Left renal pelvis (tissue), 4 donors: ENCODE measurements around the gene TBC1D24. TPM values are rescaled to one million over a fixed set of nuclear protein-coding genes. Genes with fewer than 3 reads are reported as not detected.
"Not testable (repeated sequence)": the region's sequence is repeated elsewhere in the genome, so short reads cannot be mapped to it uniquely, and the experiment has no call there.

Experiments
- DNase-seq, 4 donors: peaks; one replicate each; pipeline ENCODE4 v3.0.0-alpha.2; 2013; ENCODE audit warnings: low read depth in 4 of 4, low spot score in 3 of 4
- polyA plus RNA-seq, 4 donors: library from polyadenylated mRNA; unstranded; fragments of 120-200 nt; gene quantifications; one replicate each; pipeline ENCODE4 v1.2.1, GENCODE V29; 2013; ENCODE audit not compliant: insufficient read length in 4 of 4

TBC1D24 gene
- polyA plus RNA-seq, 4 donors: 15.1 to 22.7 (median 18.3) TPM

- not testable (repeated sequence) for DNase-seq
Measured at GRCh38 chr16:2554709-2555425, 79.9 kb downstream of the TBC1D24 start.

Other genes starting within 250 kb of the TBC1D24 start
- 1 to 10 TPM in 1 of 4 donors, under 1 TPM in 3; 0.63 to 2.0 (median 0.90) TPM for gene DNASE1L2, start 238.7 kb upstream of the TBC1D24 start, polyA plus RNA-seq
- 10 to 100 TPM; 30.5 to 89.5 (median 58.5) TPM for gene ECI1, start 223.5 kb upstream of the TBC1D24 start, polyA plus RNA-seq
- gene RNPS1, start 207.0 kb upstream of the TBC1D24 start, polyA plus RNA-seq: 100 to 1,000 TPM; 146 to 214 (median 201) TPM
- gene ABCA3, start 134.4 kb upstream of the TBC1D24 start, polyA plus RNA-seq: 10 to 100 TPM in 1 of 4 donors, 1 to 10 TPM in 3; 5.0 to 15.4 (median 5.9) TPM
- 10 to 100 TPM in 2 of 4 donors, 1 to 10 TPM in 2; 7.8 to 11.9 (median 10.3) TPM for gene CCNF, start 45.7 kb upstream of the TBC1D24 start, polyA plus RNA-seq
- gene TEDC2, start 15.0 kb upstream of the TBC1D24 start, polyA plus RNA-seq: 10 to 100 TPM in 2 of 4 donors, 1 to 10 TPM in 2; 6.1 to 14.6 (median 10.1) TPM
- gene NTN3, start 3.8 kb upstream of the TBC1D24 start, polyA plus RNA-seq: 1 to 10 TPM; 2.1 to 5.0 (median 2.6) TPM
- 100 to 1,000 TPM; 127 to 274 (median 170) TPM for gene ATP6V0C, start 38.8 kb downstream of the TBC1D24 start, polyA plus RNA-seq
- gene AMDHD2, start 45.2 kb downstream of the TBC1D24 start, polyA plus RNA-seq: 10 to 100 TPM; 11.7 to 38.5 (median 23.0) TPM
- gene CEMP1, start 56.3 kb downstream of the TBC1D24 start, polyA plus RNA-seq: 1 to 10 TPM; 1.9 to 7.1 (median 3.5) TPM
- 10 to 100 TPM; 40.2 to 54.3 (median 46.8) TPM for gene PDPK1, start 62.9 kb downstream of the TBC1D24 start, polyA plus RNA-seq
- gene KCTD5, start 207.4 kb downstream of the TBC1D24 start, polyA plus RNA-seq: 10 to 100 TPM; 19.2 to 26.0 (median 24.0) TPM
- gene PRSS27, start 245.1 kb downstream of the TBC1D24 start, polyA plus RNA-seq: 1 to 10 TPM in 2 of 4 donors, under 1 TPM in 2; 0.73 to 1.9 (median 1.0) TPM